Fibroblast of skin of scalp (primary cell): Measurements from ENCODE around the gene KANSL1.
"Not testable (repeated sequence)": the region's sequence is repeated elsewhere in the genome, so short reads cannot be mapped to it uniquely, and the experiment has no call there.

Source experiments
- DNase-seq: peaks from one replicate; pipeline ENCODE4 v3.0.0-alpha.2; 2013

Gene KANSL1

DNA sequence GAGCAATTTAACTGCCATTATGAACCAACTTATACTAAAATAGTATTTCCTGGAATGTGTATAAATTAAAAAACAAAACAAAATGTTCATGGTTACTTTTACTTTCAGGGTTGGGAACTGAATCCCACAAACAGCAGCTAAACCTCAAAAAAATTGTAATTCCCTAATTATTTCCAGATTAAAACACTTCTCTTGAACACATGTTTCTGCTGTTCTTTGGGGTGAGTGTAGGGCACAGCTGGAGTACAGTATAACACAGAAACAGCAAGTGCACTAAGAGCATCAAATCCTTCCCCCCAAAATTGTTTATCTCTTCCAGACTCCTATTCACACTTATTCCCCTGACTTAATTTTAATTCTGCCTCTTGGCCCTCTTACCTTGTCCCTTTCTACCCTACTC, 56.4 kb downstream of the KANSL1 start:
- peak; percentile 50 for DNase-seq

DNA sequence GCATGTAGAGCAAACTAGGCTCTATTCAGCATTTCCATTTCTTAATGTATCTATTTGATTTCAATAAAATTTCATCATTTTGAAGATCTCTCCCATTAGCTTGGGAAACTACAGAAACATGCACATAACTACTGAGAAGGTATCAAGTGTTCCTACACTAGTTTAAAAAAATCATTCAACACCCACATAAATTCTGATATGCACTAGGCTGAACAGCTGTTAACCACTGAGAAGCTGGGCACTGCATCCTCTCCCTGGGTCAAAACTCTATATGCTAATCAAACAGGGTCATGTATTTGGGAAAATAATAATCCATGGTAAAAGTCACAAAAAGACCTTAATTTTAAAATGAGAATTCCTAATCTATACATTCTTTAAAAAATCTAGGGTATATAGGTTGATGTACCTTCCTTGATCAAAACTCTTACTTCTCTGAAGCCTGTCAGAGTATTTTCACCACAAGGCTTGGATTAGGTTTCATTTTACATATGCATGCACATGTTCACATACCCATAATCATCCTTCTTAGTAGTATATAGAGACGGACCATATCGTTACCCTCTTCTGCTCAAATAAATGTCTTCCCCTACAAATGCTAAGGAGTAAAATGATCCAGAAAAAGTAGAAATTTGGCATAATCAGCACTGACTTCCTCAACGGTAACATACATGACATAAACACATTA, 57.2 kb downstream of the KANSL1 start:
- no peak for DNase-seq

DNA sequence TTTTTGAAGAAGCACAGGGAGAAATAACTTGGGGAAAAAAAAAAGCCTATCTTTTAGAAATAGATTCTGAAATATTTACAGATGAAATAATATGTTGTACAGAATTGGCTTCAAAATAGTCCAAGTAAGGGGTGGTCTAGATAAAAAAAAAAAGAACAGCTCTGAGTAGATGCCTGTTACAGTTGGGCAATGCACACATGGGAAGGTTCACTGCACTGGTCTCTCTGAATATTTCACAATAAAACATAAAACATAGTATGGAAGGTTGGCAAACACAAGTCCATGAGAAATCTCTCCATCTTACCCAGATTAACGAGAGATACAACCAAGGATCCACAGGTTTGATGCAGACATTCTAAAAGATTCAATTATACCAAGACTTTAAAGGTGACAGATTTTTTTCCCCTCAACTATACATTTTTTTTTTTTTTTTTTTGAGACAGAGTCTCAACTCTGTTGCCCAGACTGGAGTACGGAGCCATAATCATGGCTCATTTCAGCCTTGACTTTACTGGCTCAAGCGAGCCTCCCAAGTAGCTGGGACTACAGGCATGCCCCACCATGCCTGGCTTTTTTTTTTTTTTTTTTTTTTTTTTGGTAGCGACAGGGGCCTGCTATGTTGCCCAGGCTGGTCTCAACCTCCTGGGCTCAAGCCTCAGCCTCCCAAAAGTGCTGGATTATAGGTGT, 58.0 kb downstream of the KANSL1 start:
- no peak for DNase-seq

DNA sequence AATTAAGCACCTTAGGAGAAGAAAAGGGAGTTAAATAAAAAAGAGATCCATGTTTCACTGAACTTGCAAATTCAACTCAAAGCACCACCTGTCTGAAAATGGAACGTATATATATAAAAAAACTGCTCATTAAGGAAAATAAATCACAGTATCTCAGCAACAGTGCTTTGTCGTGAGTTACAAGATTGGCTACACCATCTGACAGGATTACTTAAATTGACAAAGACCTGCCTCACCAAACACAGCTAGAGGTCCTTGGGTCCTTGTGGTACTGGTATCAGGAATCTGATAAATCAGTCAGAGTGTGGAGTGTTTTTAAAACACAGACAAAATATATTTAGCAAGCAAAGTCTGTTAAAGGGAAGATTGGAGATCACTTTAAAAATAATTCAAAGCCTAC, 63.9 kb downstream of the KANSL1 start:
- DNase-seq: no peak

DNA sequence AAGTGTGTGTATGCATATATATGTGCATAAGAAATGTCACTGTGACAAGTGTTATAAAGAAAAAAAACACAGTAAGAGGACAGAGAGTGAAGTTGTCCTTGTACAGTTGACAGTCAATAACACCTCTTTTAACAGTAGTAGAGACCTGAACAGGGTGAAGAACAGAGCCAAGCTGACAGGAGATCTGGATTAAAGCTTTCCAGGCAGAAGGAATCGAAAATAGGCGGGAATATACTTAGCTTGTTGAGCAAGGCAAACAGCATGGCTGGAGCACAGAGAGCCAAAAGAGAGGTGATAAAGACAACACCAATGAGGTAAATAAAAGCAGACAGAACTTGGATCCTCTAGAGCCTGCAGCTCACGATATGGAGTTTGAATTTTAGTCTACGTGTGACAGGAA, 64.8 kb downstream of the KANSL1 start:
- DNase-seq: no peak

DNA sequence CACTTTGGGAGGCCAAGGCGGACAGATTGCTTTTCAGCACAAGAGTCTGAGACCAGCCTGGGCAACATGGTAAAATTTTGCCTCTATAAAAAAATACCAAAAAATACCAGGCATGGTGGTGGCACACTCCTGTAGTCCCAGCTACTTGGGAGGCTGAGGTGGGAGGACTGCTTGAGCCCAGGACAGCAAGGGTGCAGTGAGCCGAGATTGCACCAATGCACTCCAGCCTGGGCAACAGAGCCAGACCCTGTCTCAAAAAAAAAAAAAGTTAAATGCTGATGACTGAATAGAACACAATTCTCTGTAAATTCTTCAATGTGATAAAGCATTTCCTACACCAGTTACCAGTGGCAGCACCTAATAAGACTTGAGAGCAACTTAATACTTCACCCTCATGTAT, 65.7 kb downstream of the KANSL1 start:
- no peak for DNase-seq

DNA sequence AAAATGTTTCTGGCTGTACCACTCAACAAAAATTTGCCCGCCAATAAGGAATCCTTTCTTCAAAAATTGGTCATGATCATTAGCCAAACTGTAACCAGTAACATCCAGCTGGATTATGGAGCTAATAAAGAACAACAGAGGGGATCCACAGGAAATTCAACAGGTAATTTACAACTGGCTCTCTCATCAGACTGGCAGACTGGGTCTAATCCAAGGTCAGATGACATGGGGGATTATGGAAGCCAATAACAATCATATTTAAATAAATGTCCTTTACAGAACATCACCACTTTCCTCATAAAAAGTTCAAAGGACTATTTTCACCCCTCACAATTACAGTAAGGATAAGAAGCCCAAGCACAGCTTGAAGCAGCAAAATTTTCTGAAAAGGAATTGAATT, 66.4 kb downstream of the KANSL1 start:
- DNase-seq: no peak

DNA sequence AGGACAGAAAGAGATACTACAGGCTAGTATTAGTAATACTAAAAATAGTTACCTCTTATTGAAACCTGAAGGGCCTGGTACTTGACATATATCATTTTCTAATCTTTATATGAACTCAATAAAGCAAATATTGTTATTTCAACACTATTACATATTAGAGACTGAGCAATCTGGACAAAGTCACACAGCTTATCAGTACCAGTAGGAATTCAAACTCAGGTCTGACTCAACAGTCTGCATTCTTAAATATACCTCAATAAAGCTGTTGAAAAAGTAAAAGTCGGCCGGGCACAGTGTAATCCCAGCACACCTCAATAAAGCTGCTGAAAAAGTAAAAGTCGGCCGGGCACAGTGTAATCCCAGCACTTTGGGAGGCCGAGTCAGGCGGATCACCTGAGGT, 67.4 kb downstream of the KANSL1 start:
- no peak for DNase-seq

DNA sequence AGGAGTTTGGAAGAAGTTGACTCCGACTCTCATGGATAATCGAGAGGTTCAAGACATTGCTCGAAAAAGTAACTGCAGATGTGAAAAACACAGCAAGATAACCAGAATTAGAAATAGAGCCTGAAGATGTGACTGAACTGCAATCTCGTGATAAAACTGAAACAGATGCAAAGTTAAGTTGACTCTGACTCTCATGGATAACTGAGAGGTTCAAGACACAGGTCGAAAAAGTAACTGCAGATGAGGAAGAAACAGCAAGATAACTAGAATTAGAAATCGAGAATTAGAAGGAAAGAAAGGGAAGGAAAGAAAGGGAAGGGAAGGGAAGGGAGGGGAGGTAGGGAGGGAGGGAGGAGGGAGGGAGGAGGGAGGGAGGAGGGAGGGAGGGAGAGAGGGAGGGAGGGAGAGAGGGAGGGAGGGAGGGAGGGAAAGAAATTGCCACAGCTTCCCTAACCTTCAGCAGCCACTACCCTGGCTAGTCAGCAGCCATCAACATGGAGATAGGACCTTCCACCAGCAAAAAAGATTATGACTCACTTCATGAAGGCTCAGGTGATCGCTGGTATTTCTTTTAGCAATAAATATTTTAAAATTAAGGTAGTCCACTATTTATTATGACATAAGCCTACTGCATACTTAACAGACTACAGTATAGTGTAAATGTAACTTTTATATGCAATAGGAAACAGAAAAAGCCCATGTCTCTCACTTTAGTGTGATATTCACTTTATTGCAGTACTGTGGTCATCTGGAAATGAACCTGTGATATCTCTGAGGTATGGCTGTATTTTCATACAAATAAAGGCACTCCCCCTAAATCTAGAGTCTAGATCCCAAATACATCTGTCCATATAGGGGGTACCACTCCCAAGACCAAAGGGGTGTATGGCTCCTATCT, 68.3 kb downstream of the KANSL1 start:
- DNase-seq: no peak

DNA sequence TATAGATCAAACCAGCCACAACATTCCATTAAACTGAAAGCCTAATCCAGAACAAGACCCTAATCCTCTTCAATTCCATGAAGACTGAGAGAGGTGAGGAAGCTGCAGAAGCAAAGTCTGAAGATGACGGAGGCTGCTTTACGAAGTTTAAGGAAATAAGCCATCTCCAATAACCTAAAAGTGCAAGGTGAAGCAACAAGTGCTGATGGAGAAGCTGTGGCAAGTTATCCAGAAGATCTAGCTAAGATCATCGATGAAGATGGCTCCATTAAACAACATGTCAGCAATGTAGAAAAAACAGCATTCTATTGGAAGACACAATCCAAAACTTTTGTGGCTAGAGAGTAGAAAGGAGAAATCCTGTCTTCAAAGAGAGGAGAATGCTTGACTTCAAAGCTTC, 69.6 kb downstream of the KANSL1 start:
- DNase-seq: no peak

DNA sequence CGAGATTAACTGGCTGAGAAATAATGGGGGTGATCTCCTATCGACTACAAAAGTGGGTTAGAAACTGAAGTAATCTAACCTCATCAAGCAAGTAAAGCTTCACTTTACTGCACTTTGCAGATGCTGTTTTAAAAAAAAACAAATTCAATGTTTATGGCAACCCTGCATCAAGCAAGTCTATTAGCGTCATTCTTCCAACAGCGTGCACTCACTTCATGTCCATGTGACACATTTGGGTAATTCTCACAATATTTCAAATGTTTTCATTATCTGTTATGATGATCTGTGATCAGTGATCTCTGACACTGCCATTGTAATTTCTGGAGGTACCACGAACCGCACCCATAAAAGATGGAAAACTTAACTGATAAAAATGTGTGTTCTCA, 70.8 kb downstream of the KANSL1 start:
- DNase-seq: no peak

DNA sequence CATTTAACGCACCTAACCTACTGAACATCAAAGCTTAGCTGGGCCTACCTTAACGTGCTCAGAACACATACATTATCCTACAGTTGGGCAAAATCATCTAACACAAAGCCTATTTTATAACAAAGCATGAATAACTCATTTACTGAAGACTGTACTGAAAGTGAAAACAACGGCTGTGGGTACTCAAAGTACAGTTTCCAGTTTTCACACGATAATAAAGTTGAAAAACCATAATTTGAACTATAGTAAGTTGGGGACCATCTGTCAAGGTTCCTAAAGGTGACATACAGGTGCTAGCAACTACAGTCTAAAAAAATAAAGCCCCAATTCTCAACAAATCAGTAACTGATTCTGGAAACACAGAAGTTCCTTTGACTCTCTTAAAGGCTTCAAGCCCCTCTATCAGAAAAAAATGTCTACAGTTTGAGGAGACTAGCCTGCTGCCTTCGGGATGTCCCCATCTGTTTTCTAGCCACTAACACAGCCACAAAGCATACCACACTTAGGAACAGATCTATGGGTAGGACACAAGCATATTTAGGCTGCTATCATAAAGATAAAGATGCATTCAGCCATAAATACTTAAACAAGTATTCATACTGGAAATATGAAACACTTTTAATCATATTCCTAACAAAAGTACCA, 71.3 kb downstream of the KANSL1 start:
- no peak for DNase-seq

DNA sequence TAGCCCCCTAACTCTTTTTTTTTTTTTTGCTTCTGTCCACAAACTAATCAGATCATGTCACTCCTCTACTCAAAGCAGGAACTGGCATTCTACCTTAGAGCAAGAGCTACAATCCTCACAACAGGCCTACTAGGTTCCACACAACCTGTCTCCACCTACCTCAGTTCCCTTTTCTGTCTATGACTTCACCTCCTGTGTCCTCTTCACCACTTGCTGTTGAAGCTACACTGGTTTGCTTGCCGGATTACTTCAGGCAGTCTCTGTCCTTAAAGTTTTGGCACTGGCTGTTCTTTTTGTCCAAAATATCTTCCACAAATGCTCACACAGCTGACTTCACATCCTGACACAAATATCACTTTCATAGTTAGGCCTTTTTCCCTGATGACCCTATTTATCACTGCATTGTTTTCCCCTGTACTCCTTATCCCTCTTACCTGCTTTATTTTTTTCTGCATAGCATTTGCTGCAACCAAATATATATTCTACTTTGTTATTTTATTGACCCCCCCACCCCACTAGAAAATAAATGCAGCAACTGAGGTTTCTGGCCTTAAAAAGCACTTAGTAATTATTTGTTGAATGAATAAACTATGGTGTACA, 72.0 kb downstream of the KANSL1 start:
- no peak for DNase-seq

DNA sequence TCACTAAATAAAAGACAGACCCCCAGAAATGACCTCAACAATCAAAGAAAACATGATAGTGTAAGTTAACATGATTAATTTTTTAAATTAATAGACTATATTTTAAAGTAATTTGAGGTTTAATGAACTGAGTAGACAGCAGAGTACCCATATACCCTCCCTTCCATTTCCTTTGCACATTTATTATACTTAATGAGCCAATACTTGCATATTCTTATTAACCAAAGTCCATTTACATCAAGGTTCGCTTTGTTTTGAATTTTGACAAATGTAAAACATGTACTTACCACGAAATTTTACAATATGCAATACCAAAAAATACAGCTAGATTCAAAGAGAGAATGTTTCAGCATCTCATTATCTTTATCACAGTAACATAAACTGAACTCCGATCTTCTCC, 72.7 kb downstream of the KANSL1 start:
- no peak for DNase-seq

DNA sequence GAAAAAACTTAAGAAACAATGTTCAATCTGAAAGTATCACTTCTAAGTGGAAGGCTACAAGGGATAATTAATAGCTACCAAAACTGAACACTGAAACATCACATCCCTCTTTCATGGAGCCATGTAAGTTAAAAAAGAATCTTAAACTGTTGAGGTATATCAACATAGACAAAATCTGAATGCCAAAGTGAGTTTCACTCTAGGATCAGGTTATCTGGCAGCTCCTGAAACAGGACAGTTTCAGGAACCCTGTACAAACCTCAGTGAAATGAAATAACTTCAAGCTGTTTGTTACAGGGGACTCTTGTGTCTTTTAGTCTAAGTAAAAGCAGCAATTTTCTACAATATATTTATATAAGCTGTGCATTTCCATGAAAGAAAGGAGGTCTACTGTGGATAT, 73.2 kb downstream of the KANSL1 start:
- DNase-seq: no peak

DNA sequence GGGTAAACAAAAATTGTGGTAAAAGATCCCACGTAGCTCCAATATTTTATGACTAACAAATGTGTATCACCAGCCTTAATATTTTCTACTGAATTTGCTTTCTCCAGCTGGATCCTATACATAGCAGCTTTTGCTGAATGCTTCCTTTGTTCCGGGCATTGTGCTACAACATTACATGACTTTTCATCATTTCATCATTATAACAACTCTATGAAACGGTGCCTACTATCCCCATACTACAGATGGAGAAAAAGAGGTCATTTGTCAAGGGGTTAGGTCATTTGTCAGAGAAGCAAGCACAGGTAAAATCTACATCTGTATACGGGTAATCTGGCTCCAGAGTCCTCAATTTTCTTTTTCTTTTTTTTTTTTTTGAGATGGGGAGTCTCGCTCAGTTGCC, 74.3 kb downstream of the KANSL1 start:
- no peak for DNase-seq

DNA sequence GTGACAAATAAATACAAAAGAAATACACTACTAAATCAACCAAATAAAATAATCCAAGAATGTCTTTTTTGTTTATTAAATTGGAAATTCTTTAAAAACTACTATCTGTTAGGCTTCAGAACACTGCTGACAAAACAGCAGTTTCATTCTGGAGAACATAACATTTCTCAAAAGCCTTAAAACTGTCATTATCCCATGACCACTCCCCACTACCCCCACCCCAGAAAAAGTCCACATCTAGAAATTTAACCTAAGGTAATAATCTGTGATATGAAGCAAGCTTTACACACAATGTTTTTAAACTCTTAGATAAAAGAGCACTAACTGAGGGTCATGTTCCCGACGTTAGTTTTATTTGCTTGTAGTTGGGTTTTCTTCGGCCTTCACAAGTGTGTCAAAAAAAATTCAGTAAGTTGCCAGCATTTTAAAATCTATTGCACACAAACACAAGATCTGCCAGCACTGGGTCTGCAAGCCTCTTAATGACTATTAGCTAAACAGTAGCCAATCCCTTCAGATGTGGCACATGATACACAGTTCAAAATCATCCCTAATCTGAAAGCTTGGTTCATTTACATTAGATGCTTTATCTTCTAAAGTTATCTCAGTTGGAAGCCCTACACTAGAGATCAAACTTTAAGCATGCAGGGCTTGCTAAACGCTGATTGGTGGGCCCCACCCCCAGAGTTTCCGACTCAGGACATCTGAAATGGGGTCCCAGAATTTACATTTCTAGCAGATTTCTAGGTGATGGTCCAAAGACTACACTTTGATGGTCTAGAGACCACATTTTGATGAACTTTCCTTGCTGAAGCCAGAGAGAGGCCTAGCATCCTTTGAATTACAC, 75.2 kb downstream of the KANSL1 start:
- no peak for DNase-seq

DNA sequence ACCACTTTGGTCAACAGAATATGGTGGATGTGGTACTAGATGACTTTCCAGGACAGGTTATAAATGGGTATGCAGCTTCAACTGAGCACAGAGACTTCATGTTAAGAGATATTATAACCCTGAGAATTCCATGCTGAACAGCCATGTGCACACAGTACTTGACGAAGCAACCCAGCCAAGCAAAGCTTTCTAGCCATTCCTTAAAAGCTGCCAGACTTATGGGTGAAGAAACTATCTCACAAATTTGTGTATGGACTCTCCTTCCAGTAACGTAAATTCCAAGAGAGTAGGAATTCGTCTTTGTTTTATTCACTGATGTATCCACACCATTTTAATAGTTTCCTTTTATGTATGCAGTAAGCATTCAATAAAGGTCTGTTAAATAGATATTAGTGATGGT, 76.1 kb downstream of the KANSL1 start:
- no peak for DNase-seq

DNA sequence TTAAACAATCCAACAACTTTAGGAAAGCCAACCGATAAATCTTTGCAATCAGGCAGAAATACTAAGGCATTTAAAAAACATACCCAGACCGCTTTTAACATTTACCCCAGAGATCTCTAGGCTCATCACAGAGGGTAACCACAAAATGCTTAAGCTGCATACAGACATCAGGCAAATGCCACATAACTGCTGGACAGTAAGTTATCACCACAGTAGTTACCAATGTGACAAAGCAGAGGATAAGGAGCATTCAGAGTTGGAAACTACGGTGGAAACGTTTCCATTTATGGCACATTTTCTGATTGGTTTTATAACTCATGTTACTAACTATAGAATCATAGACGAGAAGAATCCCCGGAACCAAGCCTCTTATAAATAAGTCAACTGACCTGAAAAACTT, 77.5 kb downstream of the KANSL1 start:
- peak; percentile 76 for DNase-seq

DNA sequence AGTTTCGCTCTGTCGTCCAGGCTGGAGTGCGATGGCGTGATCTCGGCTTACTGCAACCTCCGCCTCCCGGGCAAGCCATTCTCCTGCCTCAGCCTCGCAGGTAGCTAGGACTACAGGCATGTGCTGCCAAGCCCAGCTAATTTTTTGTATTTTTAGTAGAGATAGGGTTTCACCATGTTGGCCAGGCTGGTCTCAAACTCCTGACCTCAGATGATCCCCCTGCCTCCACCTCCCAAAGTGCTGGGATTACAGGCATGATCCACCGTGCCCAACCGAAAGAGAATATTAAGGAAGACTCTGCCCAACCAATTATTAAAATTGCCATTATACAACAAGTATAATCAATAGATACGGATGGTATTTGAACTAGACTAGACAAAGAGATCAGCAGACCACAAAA, 82.0 kb downstream of the KANSL1 start:
- DNase-seq: not testable (repeated sequence)

DNA sequence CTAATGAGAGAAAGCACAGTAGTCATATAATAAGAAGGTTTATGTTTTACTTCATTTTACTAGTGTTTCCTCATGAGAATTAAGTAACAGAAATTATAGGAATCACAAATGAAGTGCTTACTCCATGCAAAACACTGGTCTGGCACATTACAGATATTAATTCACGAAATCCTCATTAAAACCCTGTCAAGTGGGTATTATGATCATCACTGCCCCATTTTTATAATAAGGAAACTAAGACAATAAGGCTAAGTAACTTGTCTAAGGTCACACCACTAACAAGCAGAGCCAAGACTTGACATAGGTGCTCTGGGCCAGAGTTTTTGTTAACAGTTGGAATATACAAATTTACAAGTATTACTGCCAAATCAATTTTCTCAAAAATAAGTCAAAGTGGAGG, 83.0 kb downstream of the KANSL1 start:
- DNase-seq: no peak
